ENCODE measurements around the gene MEGF11.

- TF ChIP-seq POLR2A (IDR thresholded peaks at IDR 0.05): no peak
- TF ChIP-seq, protein P1, sequence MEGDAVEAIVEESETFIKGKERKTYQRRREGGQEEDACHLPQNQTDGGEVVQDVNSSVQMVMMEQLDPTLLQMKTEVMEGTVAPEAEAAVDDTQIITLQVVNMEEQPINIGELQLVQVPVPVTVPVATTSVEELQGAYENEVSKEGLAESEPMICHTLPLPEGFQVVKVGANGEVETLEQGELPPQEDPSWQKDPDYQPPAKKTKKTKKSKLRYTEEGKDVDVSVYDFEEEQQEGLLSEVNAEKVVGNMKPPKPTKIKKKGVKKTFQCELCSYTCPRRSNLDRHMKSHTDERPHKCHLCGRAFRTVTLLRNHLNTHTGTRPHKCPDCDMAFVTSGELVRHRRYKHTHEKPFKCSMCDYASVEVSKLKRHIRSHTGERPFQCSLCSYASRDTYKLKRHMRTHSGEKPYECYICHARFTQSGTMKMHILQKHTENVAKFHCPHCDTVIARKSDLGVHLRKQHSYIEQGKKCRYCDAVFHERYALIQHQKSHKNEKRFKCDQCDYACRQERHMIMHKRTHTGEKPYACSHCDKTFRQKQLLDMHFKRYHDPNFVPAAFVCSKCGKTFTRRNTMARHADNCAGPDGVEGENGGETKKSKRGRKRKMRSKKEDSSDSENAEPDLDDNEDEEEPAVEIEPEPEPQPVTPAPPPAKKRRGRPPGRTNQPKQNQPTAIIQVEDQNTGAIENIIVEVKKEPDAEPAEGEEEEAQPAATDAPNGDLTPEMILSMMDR (IDR thresholded peaks at IDR 0.05): no peak
- no peak for TF ChIP-seq EP300 (IDR thresholded peaks at IDR 0.05)
These were observed 345.9 kb downstream of the MEGF11 start for GRCh38 chr15:65907661-65908060.
